ENCODE results near the gene GABRG3.
"Not testable (repeated sequence)": the region's sequence is repeated elsewhere in the genome, so short reads cannot be mapped to it uniquely, and the experiment has no call there.

GABRG3 gene

GRCh38 chr15:27191515-27191914, 220.5 kb downstream of the GABRG3 start:
- DNase-seq: not testable (repeated sequence)

- no peak for DNase-seq
Measured at GRCh38 chr15:27196691-27197090, 225.7 kb downstream of the GABRG3 start.

- DNase-seq: no peak
Measured at GRCh38 chr15:27201425-27201824, 230.4 kb downstream of the GABRG3 start.

- DNase-seq: no peak
Measured at GRCh38 chr15:27210176-27210575, 239.2 kb downstream of the GABRG3 start.

GRCh38 chr15:27214032-27214431, 243.1 kb downstream of the GABRG3 start:
- DNase-seq: no peak

- no peak for DNase-seq
Measured at GRCh38 chr15:27214961-27215360, 244.0 kb downstream of the GABRG3 start.

GRCh38 chr15:27218426-27218825, 247.4 kb downstream of the GABRG3 start:
- DNase-seq: no peak

- DNase-seq: no peak
Measured at GRCh38 chr15:27219636-27220035, 248.7 kb downstream of the GABRG3 start.

GRCh38 chr15:27220199-27220598, 249.2 kb downstream of the GABRG3 start:
- no peak for DNase-seq

- no peak for DNase-seq
Measured at GRCh38 chr15:27222479-27222878, 251.5 kb downstream of the GABRG3 start.

- DNase-seq: no peak
Measured at GRCh38 chr15:27223179-27223578, 252.2 kb downstream of the GABRG3 start.

- no peak for DNase-seq
Measured at GRCh38 chr15:27231811-27232210, 260.8 kb downstream of the GABRG3 start.

- DNase-seq: no peak
Measured at GRCh38 chr15:27232876-27233275, 261.9 kb downstream of the GABRG3 start.

- DNase-seq: no peak
Measured at GRCh38 chr15:27234593-27234992, 263.6 kb downstream of the GABRG3 start.

- DNase-seq: no peak
Measured at GRCh38 chr15:27235161-27235560, 264.2 kb downstream of the GABRG3 start.

- no peak for DNase-seq
Measured at GRCh38 chr15:27235681-27236080, 264.7 kb downstream of the GABRG3 start.

- no peak for DNase-seq
Measured at GRCh38 chr15:27237319-27237939, 266.4 kb downstream of the GABRG3 start.

GRCh38 chr15:27238209-27238608, 267.2 kb downstream of the GABRG3 start:
- no peak for DNase-seq

GRCh38 chr15:27238707-27239423, 267.9 kb downstream of the GABRG3 start:
- no peak for DNase-seq

- DNase-seq: no peak
Measured at GRCh38 chr15:27241943-27242342, 271.0 kb downstream of the GABRG3 start.

- DNase-seq: no peak
Measured at GRCh38 chr15:27244047-27244446, 273.1 kb downstream of the GABRG3 start.

GRCh38 chr15:27248251-27248650, 277.3 kb downstream of the GABRG3 start:
- DNase-seq: no peak

GRCh38 chr15:27249046-27249759, 278.2 kb downstream of the GABRG3 start:
- no peak for DNase-seq

GRCh38 chr15:27249760-27250109, 278.8 kb downstream of the GABRG3 start:
- no peak for DNase-seq
